HFFc6 (cell line): ENCODE measurements around the gene DEAF1. TPM values are rescaled to one million over a fixed set of nuclear protein-coding genes. Genes with fewer than 3 reads are reported as not detected.

Experiments used
- DNase-seq: peaks from one replicate; pipeline ENCODE4 v3.0.0-alpha.2; 2018
- H3K27ac Mint-ChIP-seq: 2 replicates; pipeline ENCODE4 v1.8.0; 2020; ENCODE audit warnings: mild to moderate bottlenecking, mixed read lengths
- H3K27me3 Mint-ChIP-seq: 2 replicates; pipeline ENCODE4 v1.8.0; 2021; ENCODE audit warnings: mild to moderate bottlenecking, moderate library complexity, mixed read lengths; ENCODE audit not compliant: insufficient read depth
- H3K36me3 Mint-ChIP-seq: 2 replicates; pipeline ENCODE4 v1.8.0; 2021; ENCODE audit warnings: low read depth, mixed read lengths
- H3K4me1 Mint-ChIP-seq: 2 replicates; pipeline ENCODE4 v1.8.0; 2020; ENCODE audit warnings: low read depth, mixed read lengths
- H3K4me3 Mint-ChIP-seq: 2 replicates; pipeline ENCODE4 v1.8.0; 2020; ENCODE audit warnings: mild to moderate bottlenecking, moderate library complexity, mixed read lengths
- H3K9me3 Mint-ChIP-seq: 2 replicates; pipeline ENCODE4 v1.8.0; 2020; ENCODE audit warnings: mild to moderate bottlenecking, mixed read lengths
- total RNA-seq, 6 experiments: library from RNA; stranded (reverse); fragmentation: NEBNext Ultra II Directional; extraction: Animal tissue kit (Norgen Biotek cat#: 25700); gene quantifications; 2 replicates in 1 of 6; 3 replicates in 5 of 6; pipeline ENCODE4 v1.2.3, GENCODE V29; 2021
- TF ChIP-seq, protein P1 (sequence below): fragments of 200-600 bp; sonication (generic); IDR thresholded peaks from 2 replicates; pipeline ENCODE4 v1.5.0; 2021; ENCODE audit warnings: antibody characterized with exemption, mild to moderate bottlenecking

The DEAF1 gene
- total RNA-seq, 6 experiments from 2014 or later, result 32.2 to 48.1 (median 34.6) TPM

- H3K4me1 Mint-ChIP-seq, result peaks cover 8% of the 10 kb centered on the region; the same call in 1 of the 2 replicates
- no peak overlapping the region for H3K27ac Mint-ChIP-seq
- H3K36me3 Mint-ChIP-seq, result no peaks in the 10 kb centered on the region
- TF ChIP-seq, protein P1, sequence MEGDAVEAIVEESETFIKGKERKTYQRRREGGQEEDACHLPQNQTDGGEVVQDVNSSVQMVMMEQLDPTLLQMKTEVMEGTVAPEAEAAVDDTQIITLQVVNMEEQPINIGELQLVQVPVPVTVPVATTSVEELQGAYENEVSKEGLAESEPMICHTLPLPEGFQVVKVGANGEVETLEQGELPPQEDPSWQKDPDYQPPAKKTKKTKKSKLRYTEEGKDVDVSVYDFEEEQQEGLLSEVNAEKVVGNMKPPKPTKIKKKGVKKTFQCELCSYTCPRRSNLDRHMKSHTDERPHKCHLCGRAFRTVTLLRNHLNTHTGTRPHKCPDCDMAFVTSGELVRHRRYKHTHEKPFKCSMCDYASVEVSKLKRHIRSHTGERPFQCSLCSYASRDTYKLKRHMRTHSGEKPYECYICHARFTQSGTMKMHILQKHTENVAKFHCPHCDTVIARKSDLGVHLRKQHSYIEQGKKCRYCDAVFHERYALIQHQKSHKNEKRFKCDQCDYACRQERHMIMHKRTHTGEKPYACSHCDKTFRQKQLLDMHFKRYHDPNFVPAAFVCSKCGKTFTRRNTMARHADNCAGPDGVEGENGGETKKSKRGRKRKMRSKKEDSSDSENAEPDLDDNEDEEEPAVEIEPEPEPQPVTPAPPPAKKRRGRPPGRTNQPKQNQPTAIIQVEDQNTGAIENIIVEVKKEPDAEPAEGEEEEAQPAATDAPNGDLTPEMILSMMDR, result no peak
- no peaks in the 10 kb centered on the region for H3K9me3 Mint-ChIP-seq
- peaks cover 12% of the 10 kb centered on the region for H3K27me3 Mint-ChIP-seq
- no peak overlapping the region for H3K4me3 Mint-ChIP-seq
- DNase-seq, result no peak
Observed at GRCh38 chr11:619628-620050, 75.4 kb downstream of the DEAF1 start.

DNA sequence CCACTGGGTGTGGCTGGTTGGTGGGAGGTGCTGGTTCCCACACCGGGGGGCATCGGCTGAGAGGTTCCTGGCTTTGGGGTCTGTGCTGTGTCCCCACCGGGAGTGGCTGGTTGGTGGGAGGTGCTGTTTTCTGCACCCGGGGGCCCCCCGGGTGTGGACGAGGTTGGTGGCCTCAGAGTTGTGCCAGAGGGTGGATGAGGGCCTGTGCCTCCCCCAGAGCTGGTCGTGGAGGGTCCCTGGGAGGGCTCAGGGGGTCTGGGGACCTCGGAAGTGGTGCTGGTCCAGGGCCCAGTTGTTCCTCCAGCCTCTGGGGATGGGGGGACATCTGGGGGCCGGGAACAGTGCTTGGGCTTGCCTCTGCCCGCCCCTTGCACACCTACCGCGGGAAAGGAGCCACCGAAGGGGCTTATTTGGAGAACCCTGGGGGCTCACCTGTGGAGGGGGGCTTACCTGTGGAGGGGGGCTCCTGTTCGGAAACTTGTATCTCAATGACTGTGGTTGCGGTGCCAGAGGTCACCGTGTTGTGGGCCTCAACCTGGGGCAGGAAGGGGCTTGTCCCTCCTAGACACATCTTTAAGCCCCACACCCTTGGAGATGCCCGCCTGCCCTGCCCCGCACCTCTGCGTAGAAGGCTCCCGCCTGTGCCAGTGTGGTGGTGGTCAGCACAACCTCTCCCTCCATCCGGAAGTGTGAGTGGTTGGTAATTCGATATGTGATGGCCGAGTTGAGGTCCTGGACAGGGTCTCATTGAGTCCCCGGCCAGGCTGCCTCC is 76.0 kb downstream of the DEAF1 start:
- Mint-ChIP-seq H3K9me3 (no peaks in the 10 kb centered on the region), H3K4me1 (peaks cover 8% of the 10 kb centered on the region; the same call in 1 of the 2 replicates), H3K27ac (no peak overlapping the region), H3K27me3 (peaks cover 12% of the 10 kb centered on the region), H3K36me3 (no peaks in the 10 kb centered on the region), H3K4me3 (no peak overlapping the region)
- TF ChIP-seq, protein P1, result no peak
- DNase-seq, result no peak

DNA sequence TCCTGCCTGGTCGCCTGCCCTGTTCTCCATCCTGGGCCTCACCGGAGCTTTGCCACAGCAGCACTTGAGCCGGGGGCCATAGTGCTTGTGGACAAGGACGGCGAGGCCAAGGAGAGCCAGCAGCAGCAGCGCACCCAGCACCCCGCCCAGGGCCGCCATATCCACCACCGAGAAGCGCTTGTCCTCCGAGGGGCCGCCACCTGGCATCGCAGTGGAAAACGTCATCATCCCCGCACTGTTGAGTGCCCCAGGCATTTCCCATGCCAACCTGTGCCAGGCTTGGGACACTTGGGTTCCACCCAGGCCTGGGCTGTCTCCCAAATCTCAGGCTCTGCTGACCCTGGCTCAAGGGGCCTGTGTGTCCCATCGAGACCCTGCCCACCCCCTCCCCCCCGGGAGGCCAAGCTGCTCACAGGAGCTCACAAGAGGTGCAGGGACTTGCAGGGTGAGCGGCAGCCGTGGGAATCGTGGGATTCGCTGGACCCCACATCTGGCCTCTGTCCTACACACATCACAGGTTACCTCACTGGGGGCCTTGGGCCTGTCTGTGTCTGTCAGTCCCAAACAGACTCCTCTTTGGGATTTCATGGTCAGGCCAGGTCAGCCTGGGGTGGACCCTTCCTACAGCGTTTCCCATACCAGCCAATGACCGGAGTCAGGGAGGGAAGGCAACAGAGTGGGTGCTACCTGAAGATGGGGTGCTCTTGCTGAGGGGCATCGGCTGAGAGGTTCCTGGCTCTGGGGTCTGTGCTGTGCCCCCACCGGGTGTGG is 76.9 kb downstream of the DEAF1 start:
- Mint-ChIP-seq H3K27me3 (peaks cover 8% of the 10 kb centered on the region), H3K9me3 (no peaks in the 10 kb centered on the region), H3K4me3 (no peak overlapping the region), H3K27ac (no peak overlapping the region), H3K4me1 (no peaks in the 10 kb centered on the region), H3K36me3 (no peaks in the 10 kb centered on the region)
- TF ChIP-seq, protein P1, result no peak
- DNase-seq, result no peak

GRCh38 chr11:617199-617911 is 77.7 kb downstream of the DEAF1 start:
- Mint-ChIP-seq H3K4me3 (no peak overlapping the region), H3K27me3 (peaks cover 8% of the 10 kb centered on the region; the same call in 1 of the 2 replicates), H3K9me3 (no peaks in the 10 kb centered on the region), H3K36me3 (peaks cover under 1% of the 10 kb centered on the region; the same call in 1 of the 2 replicates), H3K27ac (no peak overlapping the region), H3K4me1 (no peaks in the 10 kb centered on the region)
- DNase-seq, result no peak
- TF ChIP-seq, protein P1, result no peak

DNA sequence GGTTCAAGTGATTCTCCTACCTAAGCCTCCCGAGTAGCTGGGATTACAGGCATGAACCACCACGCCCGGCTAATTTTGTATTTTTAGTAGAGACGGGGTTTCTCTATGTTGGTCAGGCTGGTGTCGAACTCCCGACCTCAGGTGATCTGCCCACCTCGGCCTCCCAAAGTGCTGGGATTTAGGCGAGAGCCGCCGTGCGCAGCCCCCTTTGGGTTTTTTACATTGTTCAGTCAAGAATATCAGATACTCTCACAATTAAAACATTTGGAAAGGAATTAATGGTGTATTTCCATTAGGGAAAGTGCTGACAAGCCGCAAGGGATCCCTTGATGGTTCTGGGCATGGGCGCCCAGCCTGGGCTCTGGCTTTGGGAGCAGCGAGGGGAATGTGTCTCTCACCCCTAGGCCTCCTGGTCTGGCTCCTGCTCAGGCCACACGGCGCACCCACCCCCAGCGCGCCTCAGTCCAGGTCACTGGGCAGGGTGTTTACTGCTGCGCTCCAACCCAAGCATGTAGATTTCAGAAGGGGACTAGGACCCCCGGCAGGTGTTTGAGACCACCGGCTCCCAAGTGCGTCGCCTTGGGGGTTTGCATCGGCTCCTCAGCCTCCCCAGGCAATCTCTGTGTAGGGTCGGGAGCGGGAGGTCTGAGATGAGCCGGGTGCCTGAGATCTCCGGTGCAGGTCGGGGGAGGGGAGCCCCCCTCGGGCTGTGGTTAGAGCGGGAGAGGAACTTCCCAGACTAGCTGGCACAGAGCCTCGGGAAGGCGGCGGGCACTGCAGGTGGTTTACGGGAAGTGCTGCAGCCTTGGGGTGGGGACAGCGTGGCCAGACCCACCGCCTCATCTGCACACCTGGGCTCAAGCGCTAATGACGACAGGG is 78.5 kb downstream of the DEAF1 start:
- Mint-ChIP-seq H3K27ac (peak overlapping the region; percentile 77; the same call in 1 of the 2 replicates), H3K27me3 (peaks cover 8% of the 10 kb centered on the region; the same call in 1 of the 2 replicates), H3K9me3 (no peaks in the 10 kb centered on the region), H3K4me1 (no peaks in the 10 kb centered on the region), H3K4me3 (no peak overlapping the region), H3K36me3 (peaks cover 6% of the 10 kb centered on the region; the same call in 1 of the 2 replicates)
- DNase-seq, result no peak
- TF ChIP-seq, protein P1, result no peak
